GM10266 (cell line): ENCODE data around the gene EOGT.

Experiments used
- DNase-seq: peaks from one replicate; pipeline ENCODE4 v3.0.0; 2012; ENCODE audit errors: extremely low spot score
- TF ChIP-seq, protein P1 (sequence below): IDR thresholded peaks from 2 replicates; pipeline ENCODE4 v1.5.1; 2012; ENCODE audit warnings: mild to moderate bottlenecking, low read depth; ENCODE audit not compliant: control insufficient read depth, insufficient read depth; ENCODE audit errors: missing control alignments

Gene EOGT

DNA sequence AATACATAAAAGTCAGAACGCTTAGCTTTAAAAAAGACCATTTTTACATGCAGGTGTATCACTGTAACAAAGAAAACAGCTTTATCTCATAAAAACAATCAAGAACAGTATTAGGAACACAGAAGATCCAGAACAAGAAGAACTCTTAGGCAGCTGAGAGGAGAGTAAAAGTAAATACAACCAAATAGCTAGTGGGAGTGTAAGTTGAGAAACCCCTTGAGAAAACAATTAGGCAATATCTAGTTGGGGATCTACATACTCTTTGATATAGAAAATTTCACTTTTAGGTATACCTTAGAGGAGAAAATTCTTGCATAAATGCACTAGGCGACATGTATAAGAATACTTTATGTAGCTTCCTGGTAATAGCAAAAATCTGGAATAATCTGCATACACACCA lies 31.1 kb upstream of the EOGT start:
- DNase-seq, result no peak
- TF ChIP-seq, protein P1, sequence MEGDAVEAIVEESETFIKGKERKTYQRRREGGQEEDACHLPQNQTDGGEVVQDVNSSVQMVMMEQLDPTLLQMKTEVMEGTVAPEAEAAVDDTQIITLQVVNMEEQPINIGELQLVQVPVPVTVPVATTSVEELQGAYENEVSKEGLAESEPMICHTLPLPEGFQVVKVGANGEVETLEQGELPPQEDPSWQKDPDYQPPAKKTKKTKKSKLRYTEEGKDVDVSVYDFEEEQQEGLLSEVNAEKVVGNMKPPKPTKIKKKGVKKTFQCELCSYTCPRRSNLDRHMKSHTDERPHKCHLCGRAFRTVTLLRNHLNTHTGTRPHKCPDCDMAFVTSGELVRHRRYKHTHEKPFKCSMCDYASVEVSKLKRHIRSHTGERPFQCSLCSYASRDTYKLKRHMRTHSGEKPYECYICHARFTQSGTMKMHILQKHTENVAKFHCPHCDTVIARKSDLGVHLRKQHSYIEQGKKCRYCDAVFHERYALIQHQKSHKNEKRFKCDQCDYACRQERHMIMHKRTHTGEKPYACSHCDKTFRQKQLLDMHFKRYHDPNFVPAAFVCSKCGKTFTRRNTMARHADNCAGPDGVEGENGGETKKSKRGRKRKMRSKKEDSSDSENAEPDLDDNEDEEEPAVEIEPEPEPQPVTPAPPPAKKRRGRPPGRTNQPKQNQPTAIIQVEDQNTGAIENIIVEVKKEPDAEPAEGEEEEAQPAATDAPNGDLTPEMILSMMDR, result no peak

DNA sequence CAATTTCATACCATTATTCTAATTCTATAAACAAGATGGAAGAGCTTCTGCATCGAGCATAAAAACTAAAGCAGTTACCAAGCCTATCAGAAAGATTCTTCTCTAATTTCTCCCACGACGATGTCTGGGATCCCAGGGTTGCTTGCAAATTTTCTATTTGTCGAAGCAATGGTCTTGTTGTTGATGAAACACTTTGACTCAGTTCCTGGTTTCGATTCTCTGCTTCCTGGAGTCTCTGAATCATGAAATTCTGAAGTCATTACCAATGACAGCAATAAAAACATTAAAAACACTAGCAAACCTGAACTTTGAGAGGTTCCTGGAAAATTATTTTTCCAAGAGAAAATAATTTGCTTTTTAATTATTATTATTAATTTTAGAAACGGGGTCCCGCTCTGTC lies 20.0 kb upstream of the EOGT start:
- no peak for DNase-seq
- TF ChIP-seq, protein P1, result no peak

GRCh38 chr3:69032737-69033136 lies 19.3 kb upstream of the EOGT start:
- DNase-seq, result no peak
- TF ChIP-seq, protein P1, result no peak

DNA sequence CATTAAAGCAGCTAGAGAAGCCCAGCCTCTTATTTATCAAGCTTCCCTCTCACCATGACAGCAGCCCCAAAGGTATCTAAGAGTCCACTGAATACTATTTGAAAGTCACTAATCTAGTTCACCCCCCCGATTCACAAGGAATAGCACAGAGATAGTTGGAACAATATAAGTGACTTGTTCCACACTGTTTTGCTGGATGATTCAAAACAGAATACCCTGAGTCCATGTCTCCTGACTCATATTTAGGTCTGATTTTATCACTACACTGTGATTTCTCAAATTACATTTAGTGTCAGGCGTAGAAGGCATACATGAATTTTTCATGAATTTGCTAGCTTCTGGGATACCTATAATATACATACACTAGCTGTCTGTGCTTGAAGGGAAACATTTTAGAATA lies 18.7 kb upstream of the EOGT start:
- TF ChIP-seq, protein P1, result no peak

DNA sequence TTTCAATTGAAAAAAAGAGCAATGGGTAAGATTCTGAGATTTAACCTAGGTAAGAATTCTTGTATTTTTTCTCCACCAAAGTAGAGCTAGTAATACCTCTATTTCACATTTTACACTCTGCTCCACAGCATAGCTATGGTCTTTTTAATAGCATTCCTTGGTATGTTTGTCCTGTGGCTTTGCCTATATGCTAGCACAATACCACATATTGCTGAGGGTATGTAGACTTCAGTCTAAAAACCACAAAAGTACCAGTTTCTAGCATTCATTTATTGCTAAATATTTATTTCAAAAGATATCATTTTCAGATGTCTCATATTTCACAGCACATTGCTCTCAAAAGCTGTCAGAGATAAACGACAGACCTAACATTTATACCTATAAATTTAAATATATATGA lies 18.2 kb upstream of the EOGT start:
- DNase-seq, result no peak
- TF ChIP-seq, protein P1, result no peak

More for the DNA sequence above, 18.7 kb upstream of the EOGT start:
- DNase-seq, result no peak

GRCh38 chr3:69020857-69021256 lies 7.4 kb upstream of the EOGT start:
- DNase-seq, result no peak
- TF ChIP-seq, protein P1, result no peak

DNA sequence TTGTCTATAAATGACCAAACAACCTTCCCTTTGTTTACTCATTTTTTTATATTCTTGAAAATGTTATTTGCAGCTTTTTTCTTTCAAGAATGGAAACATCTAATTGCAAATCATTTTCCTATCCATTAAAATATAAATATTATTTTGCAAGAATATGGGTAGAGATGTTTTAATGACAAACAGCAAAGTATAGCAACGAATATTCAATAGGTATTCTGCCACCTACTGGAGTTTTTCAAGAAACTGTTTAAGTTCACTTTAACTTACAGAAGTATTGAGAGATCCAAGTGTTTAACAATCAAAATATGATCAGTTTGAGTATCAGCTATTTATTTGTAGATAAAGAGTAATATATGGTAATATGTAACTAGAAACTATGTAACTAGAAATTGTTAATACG lies 6.9 kb upstream of the EOGT start:
- TF ChIP-seq, protein P1, result no peak
- no peak for DNase-seq
